Esophagus muscularis mucosa (tissue), 3 donors: ENCODE data around the gene SORCS2.

ENCODE experiments used
- CTCF ChIP-seq, 3 experiments: fragments of 200-600 bp in 2 of 3; fragments of 450-650 bp in 1 of 3; sonication (generic) in 2 of 3; IDR thresholded peaks; one replicate each; pipeline ENCODE4 v1.5.1; 2017 to 2019; ENCODE audit warnings: antibody characterized with exemption in 3 of 3, mild to moderate bottlenecking in 2 of 3, moderate library complexity in 1 of 3
- POLR2AphosphoS5 ChIP-seq, 2 donors: sonication (generic); formaldehyde crosslinking; IDR thresholded peaks; one replicate each; pipeline ENCODE4 v1.6.1; 2017; ENCODE audit warnings: antibody characterized with exemption in 2 of 2

- TF ChIP-seq CTCF (IDR thresholded peaks at IDR 0.05) (no peak), POLR2AphosphoS5 (IDR thresholded peaks at IDR 0.05) (no peak)
Measured at GRCh38 chr4:7199771-7200441, 7.6 kb downstream of the SORCS2 start.
